ENCODE measurements around the gene CIPC.

DNA sequence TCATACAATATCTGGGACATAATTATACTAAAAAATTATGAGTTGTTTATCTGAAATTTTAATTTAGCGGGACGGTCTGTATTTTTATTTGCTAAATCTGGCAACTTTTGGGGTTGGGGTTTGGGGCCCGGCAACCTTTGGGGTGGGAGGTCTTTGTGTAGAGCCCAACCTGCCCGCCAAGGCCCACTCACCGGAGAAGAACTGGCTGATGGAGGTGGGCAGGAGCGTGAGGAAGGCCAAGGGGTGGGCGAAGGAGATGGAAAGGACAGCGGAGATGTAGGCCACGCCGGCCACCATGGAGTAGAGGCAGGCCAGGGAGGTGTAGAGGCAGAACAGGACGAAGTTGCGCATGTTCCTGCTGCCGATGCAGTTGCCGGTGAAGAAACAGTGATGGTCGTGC is 41.0 kb downstream of the CIPC start:
- TF ChIP-seq CREM (IDR thresholded peaks at IDR 0.05) (no peak), CREM (CRISPR knock-in tag; IDR thresholded peaks at IDR 0.05) (no peak), ZNF431 (CRISPR knock-in tag; IDR thresholded peaks at IDR 0.05; ENCODE audit: borderline replicate concordance, low read depth) (no peak), ZNF530 (CRISPR knock-in tag; IDR thresholded peaks at IDR 0.05; ENCODE audit: low read depth) (no peak), NFYB (CRISPR knock-in tag; IDR thresholded peaks at IDR 0.05) (no peak), ZNF20 (CRISPR knock-in tag; IDR thresholded peaks at IDR 0.05) (no peak), ZNF567 (CRISPR knock-in tag; IDR thresholded peaks at IDR 0.05; ENCODE audit: borderline replicate concordance) (no peak), SMARCE1 (IDR thresholded peaks at IDR 0.05; ENCODE audit: borderline replicate concordance) (no peak)
- TF ChIP-seq, protein P1, sequence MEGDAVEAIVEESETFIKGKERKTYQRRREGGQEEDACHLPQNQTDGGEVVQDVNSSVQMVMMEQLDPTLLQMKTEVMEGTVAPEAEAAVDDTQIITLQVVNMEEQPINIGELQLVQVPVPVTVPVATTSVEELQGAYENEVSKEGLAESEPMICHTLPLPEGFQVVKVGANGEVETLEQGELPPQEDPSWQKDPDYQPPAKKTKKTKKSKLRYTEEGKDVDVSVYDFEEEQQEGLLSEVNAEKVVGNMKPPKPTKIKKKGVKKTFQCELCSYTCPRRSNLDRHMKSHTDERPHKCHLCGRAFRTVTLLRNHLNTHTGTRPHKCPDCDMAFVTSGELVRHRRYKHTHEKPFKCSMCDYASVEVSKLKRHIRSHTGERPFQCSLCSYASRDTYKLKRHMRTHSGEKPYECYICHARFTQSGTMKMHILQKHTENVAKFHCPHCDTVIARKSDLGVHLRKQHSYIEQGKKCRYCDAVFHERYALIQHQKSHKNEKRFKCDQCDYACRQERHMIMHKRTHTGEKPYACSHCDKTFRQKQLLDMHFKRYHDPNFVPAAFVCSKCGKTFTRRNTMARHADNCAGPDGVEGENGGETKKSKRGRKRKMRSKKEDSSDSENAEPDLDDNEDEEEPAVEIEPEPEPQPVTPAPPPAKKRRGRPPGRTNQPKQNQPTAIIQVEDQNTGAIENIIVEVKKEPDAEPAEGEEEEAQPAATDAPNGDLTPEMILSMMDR (CRISPR knock-in tag; IDR thresholded peaks at IDR 0.05), result no peak
